ENCODE measurements around the gene SLC47A1. TPM values are rescaled to one million over a fixed set of nuclear protein-coding genes. Genes with fewer than 3 reads are reported as not detected.

The SLC47A1 gene
- total and polyA plus RNA-seq, 2 of the 8 experiments (the other 6 are each of a cell fraction or from before 2014, with no cell fraction given): 1.5 to 3.6 TPM

- H3K4ac ChIP-seq (replicated peaks; ENCODE audit: insufficient read length, low read depth, low read length): no peak overlapping the region
- no peak overlapping the region for H3K23ac ChIP-seq (ENCODE audit: insufficient read length)
- no peak for FAIRE-seq
- H3K14ac ChIP-seq (ENCODE audit: insufficient read length): no peak overlapping the region
- peaks cover 0 to 2% of the 10 kb centered on the region in 2 experiments for H4K20me1 ChIP-seq (replicated peaks in 1 of 2; ENCODE audit: control insufficient read depth in 1 of 2, insufficient read depth in 2 of 2, low read length in 2 of 2)
- no peaks in the 10 kb centered on the region for H3K9me3 ChIP-seq (ENCODE audit: insufficient read depth in 2 of 2, low read depth in 1 of 2, low read length in 1 of 2)
- no peak overlapping the region for H3K9ac ChIP-seq (replicated peaks in 1 of 4; ENCODE audit: extremely low read depth in 1 of 4, low read depth in 3 of 4, low read length in 3 of 4)
- no peaks in the 10 kb centered on the region for H3K79me1 ChIP-seq (ENCODE audit: low read depth, low read length)
- H3K4me2 ChIP-seq (ENCODE audit: insufficient read depth in 1 of 2, low read depth in 2 of 2, low read length in 2 of 2): peak overlapping the region; percentile 58 to 84
- peak overlapping the region; percentile 45 to 77 (median 47) for H3K4me3 ChIP-seq (ENCODE audit: extremely low read depth in 1 of 4, insufficient read depth in 2 of 4, low read depth in 3 of 4, low read length in 4 of 4)
- H2AK5ac ChIP-seq (ENCODE audit: low read depth, low read length): no peak overlapping the region
- ChIA-PET CTCF (ENCODE audit: partially characterized antibody) (interaction anchor here (0.9 to 2.6 kb wide), 8 partner anchors 20 to 233 kb away, joined by 3 to 8 read pairs (median 4); partner anchors contain the start of gene B9D1), POLR2A (ENCODE audit: partially characterized antibody) (interaction anchor here (0.6 to 1.6 kb wide), 2 partner anchors 17 to 115 kb away, joined by 3 read pairs; partner anchors contain the start of gene ALDH3A2)
- H3K27me3 ChIP-seq (replicated peaks in 1 of 4; ENCODE audit: control insufficient read depth in 3 of 4, extremely low read depth in 1 of 4, insufficient read depth in 3 of 4, low read length in 3 of 4): peaks cover 16 to 37% (median 32%) of the 10 kb centered on the region in 4 experiments
- peak overlapping the region; percentile 32 for H3K18ac ChIP-seq (ENCODE audit: extremely low read depth, low read length)
- no peak overlapping the region for H2AFZ ChIP-seq (ENCODE audit: low read length)
- no peaks in the 10 kb centered on the region for H3K79me2 ChIP-seq (ENCODE audit: control insufficient read depth in 1 of 2, insufficient read depth in 2 of 2, low read length in 2 of 2)
- H4K5ac ChIP-seq (ENCODE audit: insufficient read length, low read depth, low read length): no peak overlapping the region
- no peak overlapping the region for H2BK120ac ChIP-seq (replicated peaks; ENCODE audit: low read depth, low read length)
- WGBS, 2 experiments (ENCODE audit: extremely low coverage in 1 of 2, insufficient coverage in 1 of 2, insufficient read length in 1 of 2, insufficient replicate concordance in 2 of 2, low coverage in 1 of 2, low lambda C conversion rate in 2 of 2, missing lambda C conversion rate in 1 of 2): 44% methylated on average over 30 of the region's 30 CpGs; no CpG with 5 or more reads in 1 of the 2 experiments
- no peak overlapping the region for H3K27ac ChIP-seq (ENCODE audit: low read depth, low read length)
- no peaks in the 10 kb centered on the region; a peak in 1 of 8 replicates for H3K36me3 ChIP-seq (ENCODE audit: control insufficient read depth in 2 of 4, insufficient read depth in 4 of 4, low read length in 3 of 4)
- no peak for DNase-seq (ENCODE audit: low read depth in 1 of 2, low spot score in 2 of 2)
- H2BK12ac ChIP-seq (ENCODE audit: low read depth, low read length): no peak overlapping the region
- H3K23me2 ChIP-seq (ENCODE audit: low read depth, low read length): peaks cover 9% of the 10 kb centered on the region; the same call in 1 of the 2 replicates
- no peak overlapping the region for H3K56ac ChIP-seq (replicated peaks; ENCODE audit: insufficient read length, low read depth, low read length)
- no peak overlapping the region for H2BK5ac ChIP-seq (ENCODE audit: low read depth, low read length)
- peaks cover 0 to 8% (median 4%) of the 10 kb centered on the region in 4 experiments; a peak in 5 of 7 replicates for H3K4me1 ChIP-seq (replicated peaks in 1 of 4; ENCODE audit: control insufficient read depth in 3 of 4, insufficient read depth in 4 of 4, low read length in 3 of 4)
- H4K8ac ChIP-seq (ENCODE audit: extremely low read depth, insufficient read depth, low read length): 0 out of 2 replicates have a peak overlapping the region, but pooled peaks have one; percentile 8
- H4K91ac ChIP-seq (replicated peaks; ENCODE audit: insufficient read length, low read length): no peak overlapping the region
- 0 out of 2 replicates have a peak overlapping the region, but pooled peaks have one; percentile 32 for H2BK20ac ChIP-seq (ENCODE audit: low read length)
- H2BK15ac ChIP-seq (ENCODE audit: low read length): peak overlapping the region; percentile 72; the same call in 1 of the 2 replicates
- no peak for TF ChIP-seq KDM5A (IDR thresholded peaks at IDR 0.05; ENCODE audit: low read length)
- no peak for TF ChIP-seq ZNF274 (IDR thresholded peaks at IDR 0.05; ENCODE audit: borderline replicate concordance, extremely low read depth, low read length)
- TF ChIP-seq SP2 (IDR thresholded peaks at IDR 0.05; ENCODE audit: low read length): no peak
- TF ChIP-seq TCF12 (IDR thresholded peaks at IDR 0.05; ENCODE audit: low read depth, low read length): no peak
- TF ChIP-seq HDAC2 (IDR thresholded peaks at IDR 0.05; ENCODE audit: borderline replicate concordance in 1 of 2, low read depth in 2 of 2, low read length in 2 of 2): no peak
- no peak for TF ChIP-seq TAF1 (IDR thresholded peaks at IDR 0.05; ENCODE audit: low read depth, low read length)
- TF ChIP-seq KDM1A (IDR thresholded peaks at IDR 0.05; ENCODE audit: borderline replicate concordance, low read length): no peak
- no peak for TF ChIP-seq CTCF (IDR thresholded peaks at IDR 0.05; ENCODE audit: control extremely low read depth in 1 of 3, insufficient read depth in 1 of 3, low read depth in 1 of 3, low read length in 3 of 3)
- TF ChIP-seq NANOG (IDR thresholded peaks at IDR 0.05; ENCODE audit: insufficient read depth, low read depth, low read length, poor library complexity, severe bottlenecking): no peak
These were observed 477 bp upstream of the SLC47A1 start for GRCh38 chr17:19533036-19533717.

All from H1 (cell line).